Kidney (tissue), 14 donors: ENCODE results near the gene FAM98C. TPM values are rescaled to one million over a fixed set of nuclear protein-coding genes. Genes with fewer than 3 reads are reported as not detected.

ENCODE experiments used
- DNase-seq, 5 donors: peaks; one replicate each; pipeline ENCODE4 v3.0.0-alpha.2; 2013 to 2020
- FAIRE-seq: peaks from 2 replicates; lab custom pipeline; 2012; peaks lifted over from hg19 to GRCh38; lab: Jason Lieb, UNC
- H3K27ac ChIP-seq, 2 donors: one replicate each; pipeline ENCODE4 v1.7.0; 2013; ENCODE audit warnings: low read depth in 2 of 2, low read length in 2 of 2, inconsistent platforms in 1 of 2
- H3K27me3 ChIP-seq: one replicate; pipeline ENCODE4 v1.7.1; 2013; ENCODE audit warnings: low read length, inconsistent platforms; ENCODE audit not compliant: control insufficient read depth, insufficient read depth
- H3K36me3 ChIP-seq, 3 donors: one replicate each; pipeline versions ENCODE4 v1.7.0 to v1.7.1; 2013; ENCODE audit warnings: low read length in 3 of 3, control low read depth in 1 of 3, inconsistent platforms in 1 of 3; ENCODE audit not compliant: insufficient read depth in 3 of 3, control insufficient read depth in 2 of 3
- H3K4me1 ChIP-seq, 3 donors: one replicate each; pipeline versions ENCODE4 v1.7.0 to v1.7.1; 2013; ENCODE audit warnings: low read length in 3 of 3, inconsistent platforms in 1 of 3, low read depth in 1 of 3; ENCODE audit not compliant: control insufficient read depth in 2 of 3, insufficient read depth in 2 of 3
- H3K4me3 ChIP-seq, 3 donors: one replicate each; pipeline versions ENCODE4 v1.7.0 to v1.8.1; 2013; ENCODE audit warnings: low read length in 3 of 3, control low read depth in 1 of 3, inconsistent platforms in 1 of 3
- H3K9ac ChIP-seq, 3 donors: one replicate each; pipeline versions ENCODE4 v1.7.0 to v1.7.1; 2013; ENCODE audit warnings: low read length in 3 of 3, control low read depth in 1 of 3, inconsistent platforms in 1 of 3
- H3K9me3 ChIP-seq, 3 donors: one replicate each; pipeline versions ENCODE4 v1.7.0 to v1.7.1; 2013; ENCODE audit warnings: low read length in 3 of 3, control low read depth in 1 of 3, inconsistent platforms in 1 of 3; ENCODE audit not compliant: control insufficient read depth in 2 of 3, insufficient read depth in 1 of 3
- intact Hi-C: fragments of 100-400 bp; cut with DNase I; formaldehyde crosslinking; loops from one replicate; pipeline ENCODE4 v1.11.1; 2022
- polyA plus RNA-seq: library from polyadenylated mRNA; stranded (reverse); fragments of 350-450 nt; fragmentation: Illumina TruSeq; extraction: RNeasy Lipid Tissue Mini Kit (QIAGEN cat#74804); gene quantifications from one replicate; pipeline ENCODE4 v1.2.3, GENCODE V29; 2014; ENCODE audit warnings: low read depth, low replicate concordance; ENCODE audit not compliant: insufficient read depth
- total RNA-seq: library from RNA; stranded (reverse); fragmentation: NEBNext Ultra II Directional; extraction: Animal tissue kit (Norgen Biotek cat#: 25700); gene quantifications from one replicate; pipeline ENCODE4 v1.2.1, GENCODE V29; 2021
- TF ChIP-seq, protein P1 (sequence below): IDR thresholded peaks from 3 replicates; pipeline ENCODE4 v1.5.1; 2012; ENCODE audit warnings: mild to moderate bottlenecking, moderate library complexity, borderline replicate concordance; ENCODE audit not compliant: insufficient read depth; ENCODE audit errors: extremely low read depth
- donor health status: control.
- donor health status: control.
- donor health status: control.
- donor health status: control.
- donor health status: control.
- donor health status: DM: yes; HTN: yes; CAD: no.
- donor health status: Normal renal cell carcinoma (clear cell type).

FAM98C gene
- total and polyA plus RNA-seq, 2 donors from 2014 or later: 22.3 to 25.2 TPM

DNA sequence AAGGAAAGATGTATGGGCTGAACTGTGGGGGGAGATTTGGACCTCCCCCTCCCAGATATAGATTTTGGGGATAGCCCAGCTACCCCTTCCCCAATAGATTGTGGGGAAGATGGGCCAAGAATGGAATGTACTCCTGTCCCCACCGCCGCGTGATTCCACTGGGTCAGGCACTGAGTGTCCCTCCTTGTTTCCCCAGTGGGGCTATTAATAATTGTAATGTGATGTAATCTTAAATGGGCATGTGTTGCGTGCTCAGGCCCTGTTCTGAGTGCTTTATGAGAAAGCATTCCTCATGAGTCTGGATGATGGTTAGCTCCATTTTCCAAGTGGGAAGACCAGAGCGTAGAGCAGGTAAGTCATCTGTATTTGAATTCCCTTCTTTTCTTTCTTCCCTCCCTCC lies 27.1 kb upstream of the FAM98C start:
- H3K4me3 ChIP-seq: peak overlapping the region; percentile 80 to 90 (median 84)
- FAIRE-seq (no peak), DNase-seq (peak in 1 of 5 donors; percentile 70)
- TF ChIP-seq, protein P1, sequence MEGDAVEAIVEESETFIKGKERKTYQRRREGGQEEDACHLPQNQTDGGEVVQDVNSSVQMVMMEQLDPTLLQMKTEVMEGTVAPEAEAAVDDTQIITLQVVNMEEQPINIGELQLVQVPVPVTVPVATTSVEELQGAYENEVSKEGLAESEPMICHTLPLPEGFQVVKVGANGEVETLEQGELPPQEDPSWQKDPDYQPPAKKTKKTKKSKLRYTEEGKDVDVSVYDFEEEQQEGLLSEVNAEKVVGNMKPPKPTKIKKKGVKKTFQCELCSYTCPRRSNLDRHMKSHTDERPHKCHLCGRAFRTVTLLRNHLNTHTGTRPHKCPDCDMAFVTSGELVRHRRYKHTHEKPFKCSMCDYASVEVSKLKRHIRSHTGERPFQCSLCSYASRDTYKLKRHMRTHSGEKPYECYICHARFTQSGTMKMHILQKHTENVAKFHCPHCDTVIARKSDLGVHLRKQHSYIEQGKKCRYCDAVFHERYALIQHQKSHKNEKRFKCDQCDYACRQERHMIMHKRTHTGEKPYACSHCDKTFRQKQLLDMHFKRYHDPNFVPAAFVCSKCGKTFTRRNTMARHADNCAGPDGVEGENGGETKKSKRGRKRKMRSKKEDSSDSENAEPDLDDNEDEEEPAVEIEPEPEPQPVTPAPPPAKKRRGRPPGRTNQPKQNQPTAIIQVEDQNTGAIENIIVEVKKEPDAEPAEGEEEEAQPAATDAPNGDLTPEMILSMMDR: no peak
- H3K9ac ChIP-seq: peak overlapping the region in 2 of 3 donors; percentile 78 to 81
- intact Hi-C loops: no loop called here
- no peak overlapping the region for H3K27ac ChIP-seq
- H3K27me3 ChIP-seq: no peaks in the 10 kb centered on the region
- H3K36me3 ChIP-seq: peaks cover 0 to 9% (median 2%) of the 10 kb centered on the region in 3 donors
- H3K9me3 ChIP-seq: no peaks in the 10 kb centered on the region
- H3K4me1 ChIP-seq: peaks cover 0 to 13% (median 12%) of the 10 kb centered on the region in 3 donors

DNA sequence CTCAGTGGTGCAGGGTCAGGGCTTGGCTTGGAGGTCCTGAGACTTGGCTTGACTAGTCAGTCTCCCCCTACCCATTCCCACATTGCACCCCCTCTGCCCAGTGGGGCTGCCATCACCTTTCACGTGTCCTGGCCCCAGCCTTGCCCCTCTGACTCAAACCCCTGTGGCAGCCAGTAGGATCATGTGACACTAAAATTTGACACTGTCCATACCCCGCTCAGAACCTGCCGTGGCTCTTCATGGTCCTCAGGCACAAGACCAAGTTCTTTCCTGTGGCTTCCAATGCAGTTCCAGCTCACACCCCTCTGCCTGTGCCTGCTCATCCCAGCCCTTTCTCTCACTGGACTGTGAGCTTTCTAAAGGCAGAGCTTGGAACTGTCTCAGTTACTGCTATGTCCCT lies 26.3 kb upstream of the FAM98C start:
- TF ChIP-seq, protein P1: no peak
- FAIRE-seq (no peak), DNase-seq (peak in 1 of 5 donors; percentile 49)
- no peaks in the 10 kb centered on the region for H3K9me3 ChIP-seq
- H3K27ac ChIP-seq: no peak overlapping the region
- H3K9ac ChIP-seq: no peak overlapping the region
- peaks cover 2 to 17% (median 10%) of the 10 kb centered on the region in 3 donors for H3K36me3 ChIP-seq
- intact Hi-C loops: no loop called here
- peaks cover 0 to 13% (median 12%) of the 10 kb centered on the region in 3 donors for H3K4me1 ChIP-seq
- H3K27me3 ChIP-seq: no peaks in the 10 kb centered on the region
- H3K4me3 ChIP-seq: no peak overlapping the region

DNA sequence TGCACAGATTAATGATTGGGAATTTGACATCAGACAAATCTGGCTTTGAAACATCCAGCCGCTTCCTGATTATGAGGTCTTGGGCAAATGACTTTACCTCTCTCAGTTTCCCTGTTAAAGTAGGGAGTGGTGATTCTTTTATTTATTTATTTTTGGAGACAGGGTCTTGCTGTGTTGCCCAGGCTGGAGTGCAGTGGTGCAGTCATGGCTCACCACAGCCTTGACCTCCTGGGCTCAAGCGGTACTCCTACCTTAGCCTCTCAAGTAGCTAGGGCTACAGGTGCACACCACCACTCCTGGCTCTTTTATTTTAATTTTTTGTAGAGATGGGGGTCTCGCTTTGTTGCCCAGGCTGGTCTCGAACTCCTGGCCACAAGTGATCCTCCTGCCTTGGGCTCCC lies 25.8 kb upstream of the FAM98C start:
- H3K36me3 ChIP-seq: peaks cover 2 to 22% (median 10%) of the 10 kb centered on the region in 3 donors
- FAIRE-seq (no peak), DNase-seq (no peak)
- no peak overlapping the region for H3K4me3 ChIP-seq
- peaks cover 0 to 13% (median 12%) of the 10 kb centered on the region in 3 donors for H3K4me1 ChIP-seq
- no peaks in the 10 kb centered on the region for H3K27me3 ChIP-seq
- H3K9me3 ChIP-seq: no peaks in the 10 kb centered on the region
- H3K9ac ChIP-seq: no peak overlapping the region
- TF ChIP-seq, protein P1: no peak
- intact Hi-C loops: no loop called here
- no peak overlapping the region for H3K27ac ChIP-seq

DNA sequence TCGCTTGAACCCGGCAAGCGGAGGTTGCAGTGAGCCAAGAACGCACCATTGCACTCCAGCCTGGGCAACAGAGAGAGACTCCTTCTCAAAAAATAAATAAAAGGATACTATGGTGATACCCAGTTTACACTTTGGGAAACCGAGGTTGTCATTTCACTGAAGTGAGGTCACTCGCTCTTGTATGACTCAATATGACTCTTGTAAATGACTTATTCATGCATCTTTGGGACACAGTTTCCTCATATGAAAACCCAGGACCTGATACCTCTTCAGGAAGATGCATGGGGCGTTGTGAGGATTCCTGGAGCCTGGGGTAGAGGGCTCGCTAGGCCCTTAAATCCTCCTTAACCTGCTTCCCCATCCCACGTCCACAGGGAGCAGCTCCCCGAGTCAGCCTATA lies 24.0 kb upstream of the FAM98C start:
- H3K27me3 ChIP-seq: no peaks in the 10 kb centered on the region
- H3K36me3 ChIP-seq: peaks cover 2 to 37% (median 15%) of the 10 kb centered on the region in 3 donors
- DNase-seq (no peak), FAIRE-seq (no peak)
- H3K9ac ChIP-seq: no peak overlapping the region
- no peaks in the 10 kb centered on the region for H3K9me3 ChIP-seq
- H3K4me1 ChIP-seq: peaks cover 0 to 13% (median 12%) of the 10 kb centered on the region in 3 donors
- H3K27ac ChIP-seq: no peak overlapping the region
- H3K4me3 ChIP-seq: no peak overlapping the region
- TF ChIP-seq, protein P1: no peak
- intact Hi-C loops: no loop called here
